Endothelial cell of umbilical vein (primary cell): ENCODE data around the gene DENND1A. TPM values are rescaled to one million over a fixed set of nuclear protein-coding genes. Genes with fewer than 3 reads are reported as not detected.

ENCODE experiments used
- BruUV-seq: library from RNA; stranded (reverse); fragments of 400-500 nt; replicated peaks from 2 replicates; lab custom pipeline; 2021; lab: Mats Ljungman, UMichigan
- CTCF ChIA-PET: fragments of 300-600, 350-600 bp; sonication (Branson Sonifier 250); formaldehyde crosslinking; loops from one replicate; lab custom pipeline; 2021; ENCODE audit warnings: antibody characterized with exemption, inconsistent platforms; lab: Charles Lee
- POLR2A ChIA-PET: fragments of 300-600, 350-600 bp; sonication (Branson Sonifier 250); formaldehyde crosslinking; loops from one replicate; lab custom pipeline; 2021; ENCODE audit warnings: antibody characterized with exemption, inconsistent platforms; lab: Charles Lee
- DNase-seq: peaks from one replicate; pipeline ENCODE4 v3.0.0-alpha.2; 2011; ENCODE audit warnings: low read depth, low spot score
- FAIRE-seq: peaks from 2 replicates; lab custom pipeline; 2011; peaks lifted over from hg19 to GRCh38; lab: Jason Lieb, UNC
- H2AFZ ChIP-seq: 2 replicates; pipeline ENCODE4 v1.6.0; 2012; ENCODE audit warnings: low read depth, low read length, control low read depth, inconsistent platforms
- H3K27ac ChIP-seq: 2 replicates; pipeline ENCODE4 v1.5.1; 2011; ENCODE audit warnings: low read depth, mild to moderate bottlenecking, control low read depth, low read length, moderate library complexity; ENCODE audit not compliant: insufficient read depth
- H3K27me3 ChIP-seq, 2 experiments: 2 replicates each; pipeline versions ENCODE4 v1.6.0 to v1.6.1; 2011; ENCODE audit warnings: low read length in 2 of 2, mixed read lengths in 1 of 2; ENCODE audit not compliant: control insufficient read depth in 2 of 2, insufficient read depth in 2 of 2
- H3K36me3 ChIP-seq, 2 experiments: 2 replicates in 1 of 2; 3 replicates in 1 of 2; pipeline ENCODE4 v1.5.1; 2011; ENCODE audit warnings: low read length in 2 of 2, mild to moderate bottlenecking in 1 of 2, moderate library complexity in 1 of 2; ENCODE audit not compliant: control insufficient read depth in 2 of 2, insufficient read depth in 2 of 2; ENCODE audit errors: extremely low read depth in 1 of 2
- H3K4me1 ChIP-seq: 3 replicates; pipeline ENCODE4 v1.5.1; 2011; ENCODE audit warnings: mild to moderate bottlenecking, low read length; ENCODE audit not compliant: control insufficient read depth, insufficient read depth; ENCODE audit errors: extremely low read depth
- H3K4me2 ChIP-seq: 2 replicates; pipeline ENCODE4 v1.6.1; 2011; ENCODE audit warnings: low read length, control low read depth, mixed read lengths; ENCODE audit not compliant: insufficient read depth
- H3K4me3 ChIP-seq, 3 experiments: fragments of 200-600 bp in 1 of 3; sonication (generic), shearing (Covaris generic) in 1 of 3; replicated peaks in 1 of 3; 2 replicates each; pipeline ENCODE4 v1.5.1; 2011 to 2016; ENCODE audit warnings: control low read depth in 3 of 3, low read length in 3 of 3, mild to moderate bottlenecking in 2 of 3, inconsistent platforms in 1 of 3, low read depth in 1 of 3, moderate library complexity in 1 of 3; ENCODE audit not compliant: insufficient read depth in 1 of 3
- H3K79me2 ChIP-seq: 2 replicates; pipeline ENCODE4 v1.6.0; 2012; ENCODE audit warnings: low read length, inconsistent platforms; ENCODE audit not compliant: control insufficient read depth, insufficient read depth
- H3K9ac ChIP-seq: replicated peaks from 2 replicates; pipeline ENCODE3; 2011; ENCODE audit warnings: low read length, control low read depth; ENCODE audit not compliant: insufficient read depth; ENCODE audit errors: extremely low read depth
- H3K9me1 ChIP-seq: replicated peaks from 3 replicates; pipeline ENCODE4 v1.6.0; 2011; ENCODE audit warnings: mild to moderate bottlenecking, low read length; ENCODE audit not compliant: control insufficient read depth, insufficient read depth; ENCODE audit errors: extremely low read depth
- H3K9me3 ChIP-seq: replicated peaks from 2 replicates; pipeline ENCODE4 v1.5.1; 2012; ENCODE audit warnings: low read length, inconsistent platforms; ENCODE audit not compliant: control insufficient read depth, insufficient read depth
- H4K20me1 ChIP-seq: replicated peaks from 2 replicates; pipeline ENCODE3; 2011; ENCODE audit warnings: mild to moderate bottlenecking, low read length; ENCODE audit not compliant: control insufficient read depth, insufficient read depth; ENCODE audit errors: extremely low read depth
- EZH2 ChIP-seq: IDR thresholded peaks from 2 replicates; pipeline ENCODE4 v1.6.1; 2012; ENCODE audit warnings: borderline replicate concordance, low read depth, mild to moderate bottlenecking, moderate library complexity, low read length, inconsistent platforms; ENCODE audit not compliant: severe bottlenecking
- FOS ChIP-seq: IDR thresholded peaks from 2 replicates; pipeline ENCODE4 v1.6.1; 2011; ENCODE audit warnings: mild to moderate bottlenecking, low read length, moderate library complexity, borderline replicate concordance; ENCODE audit not compliant: insufficient read depth
- GATA2 ChIP-seq: IDR thresholded peaks from 2 replicates; pipeline ENCODE4 v1.7.0; 2011; ENCODE audit warnings: low read depth, mild to moderate bottlenecking, moderate library complexity, mixed read lengths, low read length; ENCODE audit not compliant: insufficient read length, insufficient read depth
- JUN ChIP-seq: IDR thresholded peaks from 2 replicates; pipeline ENCODE4 v1.6.1; 2011; ENCODE audit warnings: borderline replicate concordance, low read depth; ENCODE audit not compliant: insufficient read length, insufficient read depth
- MYC ChIP-seq: IDR thresholded peaks from one replicate; pipeline ENCODE4 v1.6.1; 2011; ENCODE audit warnings: mild to moderate bottlenecking, low read depth, low read length
- POLR2A ChIP-seq: IDR thresholded peaks from 2 replicates; pipeline ENCODE4 v1.6.1; 2012; ENCODE audit warnings: low read depth, mild to moderate bottlenecking, control low read depth, low read length
- dilution Hi-C: fragments of 300-500 bp; cut with MboI; formaldehyde crosslinking; loops from one replicate; pipeline ENCODE4 v1.15.0; 2019; ENCODE audit warnings: low sequenced_read_pairs; ENCODE audit not compliant: extremely low pct_ligation_motif_present
- intact Hi-C: fragments of 100-400 bp; cut with micrococcal nuclease; formaldehyde crosslinking; loops from one replicate; pipeline ENCODE4 v1.10.0; 2022
- polyA plus RNA-seq, 4 experiments: library from polyadenylated mRNA; depleted of rRNA in 3 of 4; stranded (reverse) in 3 of 4; unstranded in 1 of 4; fragments of >200 nt; gene quantifications; 2 replicates each; pipeline versions ENCODE4 v1.2.1 to v1.2.3, GENCODE V29; 2011 to 2012; ENCODE audit warnings: missing spikeins in 1 of 4
- total RNA-seq: library from RNA; stranded (reverse); gene quantifications from 2 replicates; pipeline ENCODE4 v1.2.3, GENCODE V29; 2021
- TF ChIP-seq, protein P1 (sequence below), 2 donors: IDR thresholded peaks; 1 replicate in 1 of 2; 2 replicates in 1 of 2; pipeline ENCODE4 v1.5.1; 2011; ENCODE audit warnings: low read length in 2 of 2, mild to moderate bottlenecking in 2 of 2, moderate library complexity in 2 of 2, control low read depth in 1 of 2, inconsistent platforms in 1 of 2, low read depth in 1 of 2; ENCODE audit not compliant: insufficient read depth in 1 of 2; ENCODE audit errors: extremely low read depth in 1 of 2

The DENND1A gene
- total and polyA plus RNA-seq, 2 donors (not counting 3 experiments of a cell fraction or from before 2014, with no cell fraction given): 18.5 to 24.5 TPM

GRCh38 chr9:123599781-123600180, 330.1 kb downstream of the DENND1A start:
- Histone ChIP-seq H3K36me3 (no peaks in the 10 kb centered on the region), H3K27me3 (no peaks in the 10 kb centered on the region), H3K79me2 (no peaks in the 10 kb centered on the region), H3K4me3 (no peak overlapping the region), H3K27ac (no peak overlapping the region), H3K9me1 (no peaks in the 10 kb centered on the region), H3K9ac (no peak overlapping the region), H4K20me1 (no peaks in the 10 kb centered on the region), H3K9me3 (no peaks in the 10 kb centered on the region), H2AFZ (no peak overlapping the region), H3K4me1 (no peaks in the 10 kb centered on the region), H3K4me2 (no peak overlapping the region)
- FAIRE-seq (no peak), DNase-seq (no peak)
- ChIA-PET POLR2A (no interaction called here), CTCF (no interaction called here)
- intact Hi-C loops: no loop called here
- dilution Hi-C loops: no loop called here
- TF ChIP-seq FOS (no peak), EZH2 (no peak), MYC (no peak), JUN (no peak)
- BruUV-seq: no TSS peak

DNA sequence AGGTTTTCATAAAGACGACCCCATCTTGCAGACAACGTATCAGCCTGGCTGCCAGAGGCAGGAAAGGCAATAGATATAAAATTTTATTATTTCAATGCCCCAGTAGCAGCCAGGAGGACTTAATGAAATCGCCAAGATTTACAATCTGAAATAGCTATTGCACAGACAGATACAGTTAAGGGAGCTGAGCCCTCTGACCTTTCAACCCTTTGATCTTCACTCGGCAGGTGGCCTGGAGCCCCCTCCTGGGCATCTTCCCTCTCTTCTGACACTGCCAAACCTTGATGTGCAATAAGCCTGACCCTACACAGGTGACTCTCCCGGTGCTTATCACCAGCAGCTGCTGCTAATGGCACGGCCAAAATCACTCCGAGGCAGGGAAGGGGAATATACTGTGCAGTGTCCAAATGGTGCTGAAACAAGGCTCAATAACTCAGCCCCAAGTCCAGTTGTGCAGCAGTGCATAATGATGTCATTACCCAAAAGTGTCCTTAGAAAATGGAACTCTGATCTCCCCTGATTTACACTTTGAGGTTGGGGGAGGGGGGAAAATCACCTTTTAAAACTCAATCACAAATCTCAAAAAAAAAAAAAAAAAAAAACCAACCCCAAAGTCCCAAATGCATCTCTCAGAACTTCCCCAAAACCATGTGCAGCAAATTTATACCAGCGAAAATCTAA, 331.9 kb downstream of the DENND1A start:
- H3K9ac ChIP-seq: no peak overlapping the region
- no TSS peak for BruUV-seq
- H3K36me3 ChIP-seq: no peaks in the 10 kb centered on the region
- no peaks in the 10 kb centered on the region for H4K20me1 ChIP-seq
- H3K4me2 ChIP-seq: no peak overlapping the region
- ChIA-PET POLR2A (interaction anchor here (0.7 kb wide), 1 partner anchor 73 kb away, joined by 7 read pairs; no protein-coding TSS in a partner anchor), CTCF (no interaction called here)
- TF ChIP-seq POLR2A (no peak), EZH2 (no peak), FOS (no peak), GATA2 (no peak)
- TF ChIP-seq, protein P1, sequence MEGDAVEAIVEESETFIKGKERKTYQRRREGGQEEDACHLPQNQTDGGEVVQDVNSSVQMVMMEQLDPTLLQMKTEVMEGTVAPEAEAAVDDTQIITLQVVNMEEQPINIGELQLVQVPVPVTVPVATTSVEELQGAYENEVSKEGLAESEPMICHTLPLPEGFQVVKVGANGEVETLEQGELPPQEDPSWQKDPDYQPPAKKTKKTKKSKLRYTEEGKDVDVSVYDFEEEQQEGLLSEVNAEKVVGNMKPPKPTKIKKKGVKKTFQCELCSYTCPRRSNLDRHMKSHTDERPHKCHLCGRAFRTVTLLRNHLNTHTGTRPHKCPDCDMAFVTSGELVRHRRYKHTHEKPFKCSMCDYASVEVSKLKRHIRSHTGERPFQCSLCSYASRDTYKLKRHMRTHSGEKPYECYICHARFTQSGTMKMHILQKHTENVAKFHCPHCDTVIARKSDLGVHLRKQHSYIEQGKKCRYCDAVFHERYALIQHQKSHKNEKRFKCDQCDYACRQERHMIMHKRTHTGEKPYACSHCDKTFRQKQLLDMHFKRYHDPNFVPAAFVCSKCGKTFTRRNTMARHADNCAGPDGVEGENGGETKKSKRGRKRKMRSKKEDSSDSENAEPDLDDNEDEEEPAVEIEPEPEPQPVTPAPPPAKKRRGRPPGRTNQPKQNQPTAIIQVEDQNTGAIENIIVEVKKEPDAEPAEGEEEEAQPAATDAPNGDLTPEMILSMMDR (IDR thresholded peaks at IDR 0.05; ENCODE audit: extremely low read depth in 1 of 2, insufficient read depth in 1 of 2, low read depth in 1 of 2, low read length in 2 of 2): no peak
- no peaks in the 10 kb centered on the region for H3K27me3 ChIP-seq
- no peaks in the 10 kb centered on the region for H3K9me3 ChIP-seq
- dilution Hi-C loops (no loop called here), intact Hi-C loops (no loop called here)
- FAIRE-seq (no peak), DNase-seq (no peak)
- H3K27ac ChIP-seq: no peak overlapping the region
- no peaks in the 10 kb centered on the region for H3K79me2 ChIP-seq
- H3K4me1 ChIP-seq: no peaks in the 10 kb centered on the region
- no peaks in the 10 kb centered on the region for H3K9me1 ChIP-seq
- no peak overlapping the region for H2AFZ ChIP-seq
- no peak overlapping the region for H3K4me3 ChIP-seq
